ENCODE results near the gene CD7.

Gene CD7

GRCh38 chr17:82334622-82335394, 17.4 kb upstream of the CD7 start:
- DNase-seq: no peak
- H3K36me3 ChIP-seq: no peaks in the 10 kb centered on the region
- H3K9me3 ChIP-seq (ENCODE audit: severe bottlenecking): no peaks in the 10 kb centered on the region
- no peaks in the 10 kb centered on the region for H3K27me3 ChIP-seq (ENCODE audit: insufficient read depth, low read depth, severe bottlenecking)
- H3K27ac ChIP-seq: no peak overlapping the region
- TF ChIP-seq CTCF (IDR thresholded peaks at IDR 0.05; ENCODE audit: low read depth, low read length): no peak
- H3K4me3 ChIP-seq (ENCODE audit: low read depth, low read length): no peak overlapping the region

- H3K36me3 ChIP-seq: no peaks in the 10 kb centered on the region
- H3K4me3 ChIP-seq (ENCODE audit: low read depth, low read length): no peak overlapping the region
- H3K27me3 ChIP-seq (ENCODE audit: insufficient read depth, low read depth, severe bottlenecking): no peaks in the 10 kb centered on the region
- TF ChIP-seq CTCF (IDR thresholded peaks at IDR 0.05; ENCODE audit: low read depth, low read length): no peak
- DNase-seq: no peak
- no peaks in the 10 kb centered on the region for H3K9me3 ChIP-seq (ENCODE audit: severe bottlenecking)
- no peak overlapping the region for H3K27ac ChIP-seq
Observed at GRCh38 chr17:82334204-82334621, 16.8 kb upstream of the CD7 start.

GRCh38 chr17:82333279-82334171, 16.1 kb upstream of the CD7 start, which contains the start of gene SECTM1:
SECTM1 (minus strand) TSS chr17:82333766; CDS start chr17:82327240, 6,526 bp downstream.
- Histone ChIP-seq H3K36me3 (no peaks in the 10 kb centered on the region), H3K27me3 (ENCODE audit: insufficient read depth, low read depth, severe bottlenecking) (no peaks in the 10 kb centered on the region), H3K4me3 (ENCODE audit: low read depth, low read length) (no peak within 1 kb of the TSS), H3K9me3 (ENCODE audit: severe bottlenecking) (no peaks in the 10 kb centered on the region), H3K27ac (no peak within 1 kb of the TSS)
- DNase-seq: no peak
- TF ChIP-seq CTCF (IDR thresholded peaks at IDR 0.05; ENCODE audit: low read depth, low read length): no peak

- H3K4me3 ChIP-seq (ENCODE audit: low read depth, low read length): no peak overlapping the region
- H3K9me3 ChIP-seq (ENCODE audit: severe bottlenecking): no peaks in the 10 kb centered on the region
- 0 out of 2 replicates have a peak, but pooled peaks have one; percentile 24 for TF ChIP-seq CTCF (IDR thresholded peaks at IDR 0.05; ENCODE audit: low read depth, low read length)
- H3K27me3 ChIP-seq (ENCODE audit: insufficient read depth, low read depth, severe bottlenecking): no peaks in the 10 kb centered on the region
- H3K27ac ChIP-seq: no peak overlapping the region
- no peaks in the 10 kb centered on the region for H3K36me3 ChIP-seq
- no peak for DNase-seq
Observed at GRCh38 chr17:82332669-82333278, 15.4 kb upstream of the CD7 start.

- Histone ChIP-seq H3K27me3 (ENCODE audit: insufficient read depth, low read depth, severe bottlenecking) (no peaks in the 10 kb centered on the region), H3K27ac (no peak overlapping the region), H3K4me3 (ENCODE audit: low read depth, low read length) (no peak overlapping the region), H3K36me3 (no peaks in the 10 kb centered on the region), H3K9me3 (ENCODE audit: severe bottlenecking) (no peaks in the 10 kb centered on the region)
- TF ChIP-seq CTCF (IDR thresholded peaks at IDR 0.05; ENCODE audit: low read depth, low read length): no peak
- no peak for DNase-seq
Observed at GRCh38 chr17:82331345-82331939, 14.0 kb upstream of the CD7 start.
